ENCODE measurements around the gene COPB1. TPM values are rescaled to one million over a fixed set of nuclear protein-coding genes. Genes with fewer than 3 reads are reported as not detected.
A peak's percentile ranks its signal among the peaks of the same experiment; 100 is the strongest.

COPB1 gene
- total RNA-seq, 4 donors from 2014 or later = 46.4 to 59.1 (median 52.4) TPM

DNA sequence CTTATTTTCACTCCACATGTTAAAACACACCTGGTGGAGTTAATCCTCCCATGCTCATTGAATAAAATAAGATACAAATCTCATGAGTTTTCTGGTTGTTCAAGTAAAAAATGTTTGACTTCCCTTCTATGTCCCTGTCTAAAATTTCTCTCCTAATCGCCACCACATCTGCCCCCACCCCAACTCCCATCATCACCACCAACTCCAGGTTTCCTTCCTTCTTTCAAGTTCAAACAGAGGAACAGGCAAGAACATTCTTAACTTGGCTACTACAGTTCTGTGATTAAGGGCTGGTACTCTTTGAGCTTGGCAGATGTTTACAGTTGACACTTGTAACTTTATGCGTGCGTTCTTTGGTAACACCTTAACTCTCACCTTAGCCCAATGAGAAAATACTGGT lies 29.7 kb upstream of the COPB1 start:
- Histone ChIP-seq H3K27me3 (no peaks in the 10 kb centered on the region), H3K36me3 (no peaks in the 10 kb centered on the region), H3K4me1 (no peaks in the 10 kb centered on the region), H3K27ac (no peak overlapping the region), H3K9me3 (no peaks in the 10 kb centered on the region), H3K4me3 (no peak overlapping the region)
- no peak for ATAC-seq
- intact Hi-C loops (cut with DNase I; ENCODE audit: low total_unique reads) (no loop called here), in situ Hi-C loops (cut with MboI; ENCODE audit: low sequenced_read_pairs in 4 of 4) (loop anchor here in 3 of 4 donors (10.0 to 25.0 kb wide), 2 partner anchors 358 to 365 kb away; partner anchors contain the start of gene CYP2R1 (in 3 of the 3))
- no peak for DNase-seq
- TF ChIP-seq POLR2A (IDR thresholded peaks at IDR 0.05) (no peak), CTCF (IDR thresholded peaks at IDR 0.05 in 4 of 5, conservative IDR thresholded peaks at IDR 0.05 in 1 of 5) (no peak)

- Histone ChIP-seq H3K36me3 (peaks cover 0 to 2% of the 10 kb centered on the region in 2 donors), H3K27me3 (no peaks in the 10 kb centered on the region), H3K9me3 (no peaks in the 10 kb centered on the region), H3K4me3 (no peak overlapping the region), H3K4me1 (peaks cover 19 to 22% of the 10 kb centered on the region in 2 donors), H3K27ac (no peak overlapping the region)
- TF ChIP-seq POLR2A (IDR thresholded peaks at IDR 0.05) = no peak
- TF ChIP-seq CTCF (IDR thresholded peaks at IDR 0.05 in 4 of 5, conservative IDR thresholded peaks at IDR 0.05 in 1 of 5) = no peak
- no peak for ATAC-seq
- in situ Hi-C loops (cut with MboI; ENCODE audit: low sequenced_read_pairs in 4 of 4) = loop anchor here in 3 of 4 donors (10.0 to 25.0 kb wide), 2 partner anchors 364 to 372 kb away; partner anchors contain the start of gene CYP2R1 (in 3 of the 3)
- no peak for DNase-seq
- intact Hi-C loops (cut with DNase I; ENCODE audit: low total_unique reads) = loop anchor here (5.0 kb wide), 1 partner anchor 166 kb away; the partner anchor contains the start of gene RRAS2
Observed at GRCh38 chr11:14522801-14523200, 23.2 kb upstream of the COPB1 start.

- DNase-seq (no peak), ATAC-seq (no peak)
- no peaks in the 10 kb centered on the region for H3K9me3 ChIP-seq
- H3K4me1 ChIP-seq = peaks cover 21 to 25% of the 10 kb centered on the region in 2 donors
- no peak overlapping the region for H3K27ac ChIP-seq
- in situ Hi-C loops (cut with MboI; ENCODE audit: low sequenced_read_pairs in 4 of 4) = loop anchor here in 3 of 4 donors (10.0 to 25.0 kb wide), 2 partner anchors 365 to 373 kb away; partner anchors contain the start of gene CYP2R1 (in 3 of the 3)
- intact Hi-C loops (cut with DNase I; ENCODE audit: low total_unique reads) = loop anchor here (5.0 kb wide), 1 partner anchor 165 kb away; the partner anchor contains the start of gene RRAS2
- TF ChIP-seq CTCF (IDR thresholded peaks at IDR 0.05 in 4 of 5, conservative IDR thresholded peaks at IDR 0.05 in 1 of 5) = no peak
- TF ChIP-seq POLR2A (IDR thresholded peaks at IDR 0.05) = no peak
- no peak overlapping the region for H3K4me3 ChIP-seq
- peaks cover 0 to 7% of the 10 kb centered on the region in 2 donors for H3K36me3 ChIP-seq
- H3K27me3 ChIP-seq = no peaks in the 10 kb centered on the region
Observed at GRCh38 chr11:14522245-14522644, 22.6 kb upstream of the COPB1 start.

GRCh38 chr11:14520747-14521151 lies 21.1 kb upstream of the COPB1 start:
- in situ Hi-C loops (cut with MboI; ENCODE audit: low sequenced_read_pairs in 4 of 4) (loop anchor here in 3 of 4 donors (10.0 to 25.0 kb wide), 2 partner anchors 367 to 374 kb away; partner anchors contain the start of gene CYP2R1 (in 3 of the 3)), intact Hi-C loops (cut with DNase I; ENCODE audit: low total_unique reads) (loop anchor here (1.0 to 5.0 kb wide), 3 partner anchors 21 to 371 kb away; partner anchors contain the start of genes COPB1 and RRAS2)
- peak overlapping the region; percentile 88 to 94 (median 90) for H3K27ac ChIP-seq
- no peak for TF ChIP-seq POLR2A (IDR thresholded peaks at IDR 0.05)
- no peak for TF ChIP-seq CTCF (IDR thresholded peaks at IDR 0.05 in 4 of 5, conservative IDR thresholded peaks at IDR 0.05 in 1 of 5)
- no peak for DNase-seq
- no peaks in the 10 kb centered on the region for H3K27me3 ChIP-seq
- H3K36me3 ChIP-seq = peaks cover 0 to 22% of the 10 kb centered on the region in 2 donors
- peaks cover 21 to 25% of the 10 kb centered on the region in 2 donors for H3K4me1 ChIP-seq
- ATAC-seq = no peak
- H3K4me3 ChIP-seq = peak overlapping the region; percentile 67 to 87 (median 82)
- no peaks in the 10 kb centered on the region for H3K9me3 ChIP-seq
